Fibroblast of skin of left biceps (primary cell): ENCODE data around the gene NCL.
"Not testable (repeated sequence)": the region's sequence is repeated elsewhere in the genome, so short reads cannot be mapped to it uniquely, and the experiment has no call there.

Experiments
- DNase-seq, 2 experiments: peaks; one replicate each; pipeline ENCODE4 v3.0.0-alpha.2; 2013; ENCODE audit warnings: low read depth in 2 of 2

The NCL gene

DNA sequence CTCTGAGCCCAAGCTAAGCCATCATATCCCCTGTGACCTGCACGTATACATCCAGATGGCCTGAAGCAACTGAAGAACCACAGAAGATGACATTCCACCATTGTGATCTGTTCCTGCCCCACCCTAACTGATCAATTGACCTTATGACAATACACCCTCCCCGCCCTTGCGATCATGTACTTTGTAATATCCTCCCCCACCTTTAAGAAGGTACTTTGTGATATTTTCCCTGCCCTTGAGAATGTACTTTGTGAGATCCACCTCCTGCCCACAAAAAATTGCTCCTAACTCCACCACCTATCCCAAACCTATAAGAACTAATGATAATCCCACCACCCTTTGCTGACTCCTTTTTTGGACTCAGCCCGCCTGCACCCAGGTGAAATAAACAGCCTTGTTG lies 33.8 kb downstream of the NCL start:
- DNase-seq, result not testable (repeated sequence)

- no peak for DNase-seq
Observed at GRCh38 chr2:231429901-231430300, 34.4 kb downstream of the NCL start.

DNA sequence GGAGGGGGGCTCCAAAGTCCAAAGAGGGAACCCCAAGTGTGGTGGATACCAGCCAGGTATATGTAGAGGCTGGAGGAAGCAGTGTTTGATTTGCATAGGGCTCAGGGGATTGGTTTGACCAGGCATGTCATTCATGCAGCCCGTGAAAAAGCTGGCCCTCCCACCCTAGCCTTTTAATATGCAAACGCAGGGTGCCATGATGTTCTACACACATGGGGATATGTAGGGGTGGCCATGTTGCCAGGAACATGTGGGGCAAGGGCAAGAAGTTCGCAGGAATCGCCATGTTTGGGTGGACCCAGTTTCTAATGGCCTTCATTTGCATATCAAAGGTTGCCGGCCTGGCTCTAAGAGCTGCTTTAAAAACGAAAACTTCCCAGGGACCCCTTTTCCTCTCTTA lies 35.1 kb downstream of the NCL start:
- no peak for DNase-seq

GRCh38 chr2:231427116-231427515 lies 37.2 kb downstream of the NCL start:
- DNase-seq, result no peak

DNA sequence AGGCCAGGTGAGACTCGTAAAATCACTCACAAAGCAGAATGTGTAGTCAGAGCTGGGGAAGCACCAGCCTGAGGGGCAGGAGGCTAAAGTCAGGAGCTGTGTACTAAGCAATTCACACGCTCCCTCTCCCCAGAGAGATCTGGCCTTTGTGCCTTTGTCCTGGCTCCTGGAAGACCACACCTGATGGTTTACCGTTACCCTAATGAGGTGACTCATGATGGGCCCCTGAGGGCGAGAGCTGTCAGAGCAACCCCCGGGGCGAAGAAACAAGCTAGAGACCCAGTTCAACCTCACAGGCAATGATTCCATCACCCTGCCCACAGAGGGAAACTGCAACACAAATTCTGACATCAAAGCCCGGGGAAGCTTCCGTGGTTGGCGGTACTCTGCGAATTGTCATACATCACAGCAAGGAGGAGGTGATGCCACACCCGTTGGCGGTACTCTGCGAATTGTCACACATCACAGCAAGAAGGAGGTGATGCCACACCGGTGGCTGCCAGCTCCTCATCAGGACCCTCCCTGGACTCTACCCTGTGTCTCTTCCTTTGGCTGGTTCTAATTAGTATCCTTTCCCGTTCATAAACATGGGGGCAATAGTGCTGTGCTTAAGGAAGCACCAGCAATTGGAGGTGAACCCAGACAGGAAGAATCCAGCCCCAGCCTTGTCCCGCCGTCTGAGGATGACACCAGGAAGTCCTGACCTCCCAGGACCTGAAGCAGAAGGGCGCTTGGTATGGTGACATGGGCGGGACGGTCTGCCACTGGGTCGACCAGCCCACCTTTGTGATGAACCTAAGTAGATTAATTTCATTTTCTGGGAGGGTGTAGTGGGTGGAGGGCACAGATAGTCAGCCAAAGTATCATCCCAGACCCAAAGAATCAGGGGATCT lies 38.2 kb downstream of the NCL start:
- no peak for DNase-seq

DNA sequence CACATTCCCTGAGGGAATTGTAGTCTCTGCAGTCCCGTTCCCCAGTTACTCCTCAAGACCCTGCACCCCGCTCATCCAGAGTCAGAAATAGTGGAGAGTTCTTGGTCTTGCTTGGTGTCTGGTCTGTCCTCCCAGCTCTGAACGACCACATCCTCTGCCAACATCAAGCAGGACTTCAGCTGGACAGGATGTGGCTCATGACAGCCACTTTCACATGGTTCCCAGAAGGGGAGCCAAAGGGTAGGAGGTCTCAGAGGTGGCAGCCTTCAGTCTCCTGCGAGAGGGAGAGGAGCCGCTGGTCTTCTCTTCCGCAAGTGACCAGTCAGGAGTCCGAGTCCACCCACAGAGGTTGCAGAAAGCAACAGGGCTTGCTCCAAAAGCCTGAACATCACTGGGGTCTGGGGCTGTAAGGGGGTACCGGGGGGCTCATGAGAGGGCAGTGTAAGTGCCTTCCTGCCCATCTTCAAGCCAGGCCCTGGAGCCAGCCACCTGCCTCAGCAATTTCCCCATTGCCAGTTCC lies 38.9 kb downstream of the NCL start:
- no peak for DNase-seq

DNA sequence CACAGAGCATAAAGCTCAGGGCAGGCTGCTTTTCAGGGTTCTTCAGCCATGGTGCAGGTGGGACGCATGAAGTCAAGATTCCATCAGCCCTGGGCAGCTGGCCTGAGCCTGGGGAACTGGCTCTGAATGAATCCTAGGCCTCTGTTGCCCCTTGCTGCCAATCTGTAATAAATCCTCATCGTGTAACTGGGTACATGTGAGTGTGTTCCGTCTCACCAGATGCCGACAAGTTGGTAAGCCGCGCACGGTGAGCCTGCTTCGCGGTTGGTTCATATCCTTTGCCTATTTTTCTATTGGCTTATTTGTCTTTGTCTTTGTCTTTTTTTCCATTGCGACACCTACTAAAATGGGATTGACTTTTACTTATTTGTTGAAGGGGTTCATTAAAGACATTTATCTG lies 41.1 kb downstream of the NCL start:
- DNase-seq, result no peak

DNA sequence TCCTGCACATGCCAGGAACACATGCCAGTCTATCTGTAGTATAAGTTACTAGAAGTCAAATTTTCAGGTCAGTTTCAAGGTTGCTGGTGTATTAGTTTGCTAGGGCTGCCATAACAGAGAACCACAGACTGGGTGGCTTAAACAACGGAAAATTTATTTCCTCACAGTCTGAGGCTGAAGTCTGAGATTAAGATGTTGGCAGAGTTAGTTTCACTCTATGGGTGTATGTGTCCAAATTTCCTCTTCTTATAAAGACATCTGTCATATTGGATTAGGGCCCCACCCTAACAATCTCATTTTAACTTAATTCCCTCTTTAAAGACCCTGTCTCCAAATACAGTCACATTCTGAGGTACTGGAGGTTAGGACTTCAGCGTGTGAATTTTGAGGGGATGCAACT lies 42.2 kb downstream of the NCL start:
- no peak for DNase-seq

- no peak for DNase-seq
Observed at GRCh38 chr2:231421051-231421580, 43.2 kb downstream of the NCL start.

- DNase-seq, result no peak
Observed at GRCh38 chr2:231418820-231419640, 45.3 kb downstream of the NCL start.

DNA sequence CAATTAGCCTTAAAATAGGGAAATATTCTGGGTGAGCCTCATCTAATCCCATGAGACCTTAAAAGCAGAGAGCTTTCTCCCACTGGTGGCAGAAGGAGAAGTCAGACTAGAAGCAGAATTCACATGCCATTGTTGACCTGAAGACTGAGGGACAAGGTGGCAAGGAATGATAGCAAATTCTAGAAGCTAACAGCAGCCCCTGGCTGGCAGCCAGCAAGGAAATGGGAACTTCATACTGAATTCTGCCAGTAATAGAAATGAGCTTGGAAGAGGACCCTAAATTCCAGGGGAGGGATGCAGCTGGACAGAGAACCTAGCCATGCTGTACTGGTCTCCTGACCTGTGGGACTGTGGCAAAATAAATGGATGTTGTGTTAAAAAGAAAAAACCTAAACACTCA lies 49.3 kb downstream of the NCL start:
- no peak for DNase-seq

- no peak for DNase-seq
Observed at GRCh38 chr2:231413921-231414476, 50.3 kb downstream of the NCL start.

DNA sequence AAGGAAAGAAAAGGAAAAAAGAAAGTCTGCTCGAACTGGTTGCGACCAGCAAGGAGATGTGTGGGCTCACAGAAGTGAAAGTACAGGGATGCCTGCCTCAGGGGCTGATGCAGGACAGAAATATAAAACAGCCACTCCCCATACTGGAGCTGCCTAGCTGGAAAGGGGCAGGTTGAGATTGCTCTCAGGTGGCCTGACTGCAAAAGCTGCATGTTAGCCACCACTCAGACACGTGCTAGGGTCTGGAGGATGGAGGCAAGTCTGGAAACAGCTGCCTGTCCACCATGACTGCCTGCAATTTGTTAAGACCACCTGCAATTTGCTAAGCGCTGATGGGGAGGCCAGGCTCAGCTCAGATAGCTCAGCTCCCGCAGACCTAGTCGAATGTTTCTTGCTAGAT lies 50.8 kb downstream of the NCL start:
- DNase-seq, result no peak

DNA sequence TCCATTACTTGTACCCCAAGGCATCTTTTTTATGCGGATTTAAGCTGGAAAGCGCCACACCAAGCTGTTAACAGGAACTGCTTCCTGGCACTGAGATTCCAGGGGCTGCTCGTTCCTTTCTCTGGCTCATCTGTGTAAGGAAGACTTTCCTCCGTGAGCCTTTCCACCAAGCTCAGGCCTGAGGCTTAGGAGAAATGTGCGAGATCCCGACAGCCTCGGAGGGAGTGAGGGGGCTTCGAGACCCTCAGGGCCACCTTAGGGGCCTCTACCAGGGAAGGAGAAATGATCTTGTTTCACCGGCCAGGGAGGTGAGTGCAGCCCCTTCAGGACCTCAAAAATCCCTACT lies 51.7 kb downstream of the NCL start:
- DNase-seq, result no peak

DNA sequence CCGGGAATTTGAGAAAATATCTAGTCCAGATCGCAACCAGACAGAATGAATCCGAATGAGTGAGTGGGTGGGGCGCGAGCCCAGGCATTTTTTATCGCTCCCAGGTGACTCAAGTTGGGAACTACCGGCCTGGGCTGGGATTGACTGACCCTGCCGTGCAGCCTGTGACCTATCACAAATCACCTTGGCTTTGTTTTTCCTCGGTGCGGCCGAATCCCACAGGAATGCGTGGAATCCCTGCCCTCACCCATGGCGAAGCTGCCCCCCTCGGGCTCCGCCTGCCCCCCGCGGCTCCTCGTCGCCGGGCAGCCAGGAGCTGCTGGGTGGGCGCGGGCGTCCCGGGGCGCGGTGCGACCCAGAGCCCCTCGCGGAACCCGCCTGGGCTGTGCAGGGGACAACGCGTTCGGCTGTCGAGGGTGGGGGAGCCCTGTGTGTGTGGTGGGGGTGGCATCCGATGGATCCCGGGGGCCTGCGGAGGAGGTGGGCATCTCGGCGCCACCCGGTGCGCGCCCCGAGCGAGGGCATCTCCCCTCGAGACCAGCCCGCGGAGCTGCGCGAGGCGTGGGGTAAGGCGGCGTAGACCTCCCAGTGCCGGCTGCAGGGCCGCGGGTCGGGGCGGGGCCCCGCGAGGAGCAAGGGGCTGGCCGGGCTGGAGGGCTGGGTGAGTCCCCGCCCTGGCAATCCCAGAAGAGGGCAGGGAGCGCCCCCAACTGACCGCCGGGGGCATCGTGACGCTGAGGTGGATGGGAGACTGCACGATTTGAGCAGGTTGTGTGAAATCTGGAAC lies 52.3 kb downstream of the NCL start:
- peak; percentile 31 to 38 for DNase-seq

DNA sequence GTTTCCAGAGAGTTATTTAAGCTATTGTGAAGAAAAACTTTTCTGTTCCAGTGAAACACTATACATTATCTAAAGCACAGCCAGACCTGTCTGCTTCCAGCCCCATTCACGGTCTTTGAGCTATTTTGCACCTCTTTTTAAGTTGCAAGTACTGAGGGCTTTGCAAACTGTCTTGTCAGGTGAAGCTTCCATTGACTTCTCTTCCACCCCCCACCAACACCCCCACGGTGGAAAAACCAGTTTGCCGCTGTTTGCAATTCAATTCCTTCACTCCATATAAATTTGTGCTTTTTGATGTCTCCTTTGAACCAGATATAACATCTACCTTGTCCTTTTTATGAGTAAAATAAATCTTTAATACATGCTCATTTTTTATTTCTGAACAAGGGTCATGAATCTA lies 53.0 kb downstream of the NCL start:
- no peak for DNase-seq

- DNase-seq, result no peak
Observed at GRCh38 chr2:231410293-231411004, 53.8 kb downstream of the NCL start.

GRCh38 chr2:231409776-231410175 lies 54.5 kb downstream of the NCL start:
- no peak for DNase-seq

GRCh38 chr2:231408304-231408703 lies 56.0 kb downstream of the NCL start:
- DNase-seq, result not testable (repeated sequence)

- not testable (repeated sequence) for DNase-seq
Observed at GRCh38 chr2:231407686-231408085, 56.6 kb downstream of the NCL start.
